ENCODE results near the gene DBNDD2.

- no peak for TF ChIP-seq POLR2A (IDR thresholded peaks at IDR 0.05; ENCODE audit: low read length)
- no peak for TF ChIP-seq GATA1 (IDR thresholded peaks at IDR 0.05; ENCODE audit: low read depth, low read length)
These were observed 37.4 kb upstream of the DBNDD2 start for GRCh38 chr20:45370571-45371160.

All from erythroblast (primary cell).